KMS-11 (cell line): ENCODE results near the gene GAA.

ENCODE experiments used
- H2AFZ ChIP-seq: fragments of 200-600 bp; sonication (generic); 2 replicates; pipeline ENCODE4 v1.6.1; 2016; ENCODE audit warnings: antibody characterized with exemption, mixed run types, low read depth
- H3K27ac ChIP-seq: fragments of 200-600 bp; sonication (generic); 2 replicates; pipeline ENCODE4 v1.6.1; 2016; ENCODE audit warnings: mild to moderate bottlenecking, mixed run types
- H3K27me3 ChIP-seq: fragments of 200-600 bp; sonication (generic); 2 replicates; pipeline ENCODE4 v1.6.1; 2017; ENCODE audit warnings: mild to moderate bottlenecking, low read depth, mixed run types, moderate library complexity; ENCODE audit not compliant: insufficient read depth
- H3K36me3 ChIP-seq: fragments of 200-600 bp; sonication (generic); 2 replicates; pipeline ENCODE4 v1.6.1; 2017; ENCODE audit warnings: mild to moderate bottlenecking, mixed run types; ENCODE audit not compliant: insufficient read depth
- H3K4me1 ChIP-seq: fragments of 200-600 bp; sonication (generic); 2 replicates; pipeline ENCODE4 v1.6.1; 2016; ENCODE audit warnings: mild to moderate bottlenecking, low read depth, mixed run types; ENCODE audit not compliant: poor library complexity, severe bottlenecking
- H3K4me2 ChIP-seq: fragments of 200-600 bp; sonication (generic); 2 replicates; pipeline ENCODE4 v1.7.0; 2016; ENCODE audit warnings: mild to moderate bottlenecking, mixed run types
- H3K4me3 ChIP-seq: fragments of 200-600 bp; sonication (generic); IDR thresholded peaks from 2 replicates; pipeline ENCODE4 v1.6.1; 2017; ENCODE audit warnings: low read depth, low read length, mixed read lengths; ENCODE audit not compliant: insufficient read depth
- H3K79me2 ChIP-seq: fragments of 200-600 bp; sonication (generic); 2 replicates; pipeline ENCODE4 v1.6.1; 2016; ENCODE audit warnings: low read depth, mixed run types; ENCODE audit not compliant: insufficient read depth
- H3K9ac ChIP-seq: fragments of 200-600 bp; sonication (generic); 2 replicates; pipeline ENCODE4 v1.6.1; 2016; ENCODE audit warnings: mild to moderate bottlenecking, mixed run types
- H4K20me1 ChIP-seq: fragments of 200-600 bp; sonication (generic); 2 replicates; pipeline ENCODE4 v1.6.1; 2016; ENCODE audit warnings: mild to moderate bottlenecking, mixed run types; ENCODE audit not compliant: insufficient read depth
- TF ChIP-seq, protein P1 (sequence below): fragments of 200-600 bp; sonication (generic); conservative IDR thresholded peaks from 2 replicates; pipeline ENCODE4 v1.6.1; 2017; ENCODE audit warnings: low read depth, mild to moderate bottlenecking, antibody characterized with exemption, low read length, moderate library complexity, mixed read lengths

The GAA gene

DNA sequence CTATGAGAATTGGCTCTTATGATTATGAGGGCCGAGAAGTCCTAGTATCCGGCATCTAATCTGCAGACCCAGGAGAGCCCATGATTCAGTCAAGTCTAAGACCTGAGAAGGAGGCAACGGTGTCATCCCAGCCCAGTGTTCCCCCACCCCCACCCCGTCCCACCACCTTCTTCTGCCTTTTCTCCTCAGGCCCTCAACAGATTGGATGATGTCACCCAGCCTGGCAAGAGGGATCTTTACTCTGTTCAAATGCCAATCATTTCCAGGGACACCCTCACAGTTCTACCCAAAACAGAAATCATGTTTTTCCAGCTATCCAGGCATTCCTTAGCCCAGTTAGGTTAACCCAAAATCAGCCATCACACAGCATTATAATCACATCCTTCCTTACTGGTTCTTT, 10.0 kb upstream of the GAA start:
- Histone ChIP-seq H3K79me2 (no peaks in the 10 kb centered on the region), H4K20me1 (no peaks in the 10 kb centered on the region), H3K4me3 (no peak overlapping the region), H3K4me1 (no peaks in the 10 kb centered on the region), H3K4me2 (no peak overlapping the region), H3K9ac (no peak overlapping the region), H2AFZ (no peak overlapping the region), H3K27me3 (peaks cover 46% of the 10 kb centered on the region), H3K27ac (no peak overlapping the region), H3K36me3 (no peaks in the 10 kb centered on the region)
- TF ChIP-seq, protein P1, sequence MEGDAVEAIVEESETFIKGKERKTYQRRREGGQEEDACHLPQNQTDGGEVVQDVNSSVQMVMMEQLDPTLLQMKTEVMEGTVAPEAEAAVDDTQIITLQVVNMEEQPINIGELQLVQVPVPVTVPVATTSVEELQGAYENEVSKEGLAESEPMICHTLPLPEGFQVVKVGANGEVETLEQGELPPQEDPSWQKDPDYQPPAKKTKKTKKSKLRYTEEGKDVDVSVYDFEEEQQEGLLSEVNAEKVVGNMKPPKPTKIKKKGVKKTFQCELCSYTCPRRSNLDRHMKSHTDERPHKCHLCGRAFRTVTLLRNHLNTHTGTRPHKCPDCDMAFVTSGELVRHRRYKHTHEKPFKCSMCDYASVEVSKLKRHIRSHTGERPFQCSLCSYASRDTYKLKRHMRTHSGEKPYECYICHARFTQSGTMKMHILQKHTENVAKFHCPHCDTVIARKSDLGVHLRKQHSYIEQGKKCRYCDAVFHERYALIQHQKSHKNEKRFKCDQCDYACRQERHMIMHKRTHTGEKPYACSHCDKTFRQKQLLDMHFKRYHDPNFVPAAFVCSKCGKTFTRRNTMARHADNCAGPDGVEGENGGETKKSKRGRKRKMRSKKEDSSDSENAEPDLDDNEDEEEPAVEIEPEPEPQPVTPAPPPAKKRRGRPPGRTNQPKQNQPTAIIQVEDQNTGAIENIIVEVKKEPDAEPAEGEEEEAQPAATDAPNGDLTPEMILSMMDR: no peak

DNA sequence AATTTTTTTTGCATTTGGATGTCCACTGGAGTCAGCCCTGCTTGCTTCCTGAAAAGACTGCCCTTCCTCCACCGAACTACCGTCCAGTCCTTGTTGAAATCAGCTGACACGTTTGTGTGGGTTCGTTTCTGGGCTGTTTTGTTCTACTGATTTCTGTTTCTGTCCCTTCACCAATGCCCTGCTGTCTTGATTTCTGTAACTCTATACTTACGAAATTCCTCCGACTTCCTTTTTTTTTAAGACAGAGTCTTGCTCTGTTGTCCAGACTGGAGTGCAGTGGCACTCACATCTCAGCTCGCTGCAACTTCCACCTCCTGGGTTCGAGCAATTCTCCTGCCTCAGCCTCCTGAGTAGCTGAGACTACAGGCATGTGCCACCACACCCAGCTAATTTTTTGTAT, 8.4 kb upstream of the GAA start:
- no peak overlapping the region for H3K9ac ChIP-seq
- no peaks in the 10 kb centered on the region for H3K4me1 ChIP-seq
- TF ChIP-seq, protein P1: no peak
- H3K4me2 ChIP-seq: no peak overlapping the region
- peaks cover 43% of the 10 kb centered on the region for H3K27me3 ChIP-seq
- H3K4me3 ChIP-seq: no peak overlapping the region
- no peak overlapping the region for H3K27ac ChIP-seq
- no peaks in the 10 kb centered on the region for H4K20me1 ChIP-seq
- no peak overlapping the region for H2AFZ ChIP-seq
- H3K36me3 ChIP-seq: no peaks in the 10 kb centered on the region
- H3K79me2 ChIP-seq: no peaks in the 10 kb centered on the region

DNA sequence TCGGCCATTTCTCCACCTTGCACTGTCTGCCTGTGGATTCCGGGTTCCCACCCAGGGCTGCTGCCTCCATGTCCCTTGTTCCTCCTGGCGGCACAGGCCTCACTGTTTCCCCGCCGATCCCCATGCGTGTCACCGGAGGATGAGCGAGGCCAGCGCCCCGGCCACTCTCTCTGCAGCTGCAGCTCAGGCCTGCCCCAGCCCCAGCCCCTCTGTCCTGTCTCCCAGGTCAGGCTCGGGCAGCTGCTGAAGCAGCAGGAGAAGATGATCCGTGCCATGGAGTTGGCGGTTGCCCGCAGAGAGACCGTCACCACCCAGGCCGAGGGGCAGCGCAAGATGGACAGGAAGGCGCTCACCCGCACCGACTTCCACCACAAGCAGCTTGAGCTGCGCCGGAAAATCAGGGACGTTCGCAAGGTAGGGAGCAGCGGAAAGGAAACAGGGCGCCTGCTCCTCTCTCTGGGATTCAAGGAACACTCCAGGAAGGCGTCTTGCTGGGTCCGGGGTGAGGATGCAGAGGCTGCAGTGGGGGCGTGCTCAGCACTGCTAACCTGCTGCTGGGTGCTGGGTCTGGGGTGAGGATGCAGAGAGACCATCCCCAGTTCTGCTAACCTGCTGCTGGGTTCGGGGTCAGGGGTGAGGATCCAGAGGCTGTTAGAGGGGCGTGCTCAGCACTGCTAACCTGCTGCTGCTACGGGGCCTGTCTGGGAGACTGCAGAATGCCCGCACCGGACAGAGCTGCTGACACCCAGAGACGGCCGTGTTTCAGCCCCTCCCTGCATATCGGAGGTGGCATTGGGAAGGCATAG, 6.1 kb upstream of the GAA start:
- no peak overlapping the region for H3K4me2 ChIP-seq
- H3K36me3 ChIP-seq: no peaks in the 10 kb centered on the region
- H3K27me3 ChIP-seq: peaks cover 42% of the 10 kb centered on the region
- H3K4me3 ChIP-seq: no peak overlapping the region
- H3K4me1 ChIP-seq: peaks cover under 1% of the 10 kb centered on the region
- no peak overlapping the region for H3K9ac ChIP-seq
- H3K27ac ChIP-seq: no peak overlapping the region
- TF ChIP-seq, protein P1: no peak
- H3K79me2 ChIP-seq: no peaks in the 10 kb centered on the region
- no peak overlapping the region for H2AFZ ChIP-seq
- H4K20me1 ChIP-seq: no peaks in the 10 kb centered on the region

DNA sequence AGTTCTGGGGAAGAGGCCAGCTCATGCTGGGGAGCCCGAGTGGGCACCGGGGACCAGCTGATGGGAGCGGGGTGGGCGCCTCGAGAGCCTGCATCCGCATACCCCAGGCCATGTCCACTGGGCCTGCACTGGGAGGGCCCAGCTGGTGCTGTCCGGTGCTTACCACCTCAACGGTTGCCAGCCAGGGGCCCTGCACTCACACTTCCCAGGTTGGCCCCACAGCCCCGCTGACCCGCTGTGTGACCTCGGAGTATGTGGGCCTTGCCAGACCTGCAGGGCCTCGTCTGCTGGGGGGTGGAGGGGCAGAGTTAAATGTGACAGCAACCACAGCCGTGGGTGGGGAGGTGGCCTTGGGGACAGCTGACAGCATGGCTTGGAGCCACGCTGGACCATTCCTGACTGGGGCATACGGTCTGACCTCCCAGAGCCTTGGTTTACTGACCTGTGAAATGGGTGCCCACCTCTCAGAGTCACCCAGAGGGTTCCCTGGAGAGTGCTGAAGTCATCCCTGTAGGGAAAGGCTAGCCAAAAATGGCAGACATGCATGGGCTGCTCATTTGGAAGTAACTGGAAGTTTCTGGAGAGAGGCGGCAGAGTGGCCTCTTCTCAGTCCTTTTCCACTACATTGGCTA, 5.4 kb upstream of the GAA start:
- peaks cover 37% of the 10 kb centered on the region for H3K27me3 ChIP-seq
- no peak overlapping the region for H3K27ac ChIP-seq
- TF ChIP-seq, protein P1: no peak
- H3K9ac ChIP-seq: no peak overlapping the region
- no peak overlapping the region for H3K4me3 ChIP-seq
- no peaks in the 10 kb centered on the region for H4K20me1 ChIP-seq
- peaks cover 8% of the 10 kb centered on the region for H3K4me1 ChIP-seq
- H3K36me3 ChIP-seq: no peaks in the 10 kb centered on the region
- H3K79me2 ChIP-seq: no peaks in the 10 kb centered on the region
- H3K4me2 ChIP-seq: no peak overlapping the region
- no peak overlapping the region for H2AFZ ChIP-seq
